GM21723 (cell line): Measurements from ENCODE around the gene IRS1.

Experiments
- ATAC-seq: cut with Tn5 transposase; IDR thresholded peaks from one replicate; pipeline ENCODE4 v1.9.1; 2021; ENCODE audit warnings: mild to moderate bottlenecking, moderate library complexity; ENCODE audit not compliant: unreplicated experiment

The IRS1 gene

DNA sequence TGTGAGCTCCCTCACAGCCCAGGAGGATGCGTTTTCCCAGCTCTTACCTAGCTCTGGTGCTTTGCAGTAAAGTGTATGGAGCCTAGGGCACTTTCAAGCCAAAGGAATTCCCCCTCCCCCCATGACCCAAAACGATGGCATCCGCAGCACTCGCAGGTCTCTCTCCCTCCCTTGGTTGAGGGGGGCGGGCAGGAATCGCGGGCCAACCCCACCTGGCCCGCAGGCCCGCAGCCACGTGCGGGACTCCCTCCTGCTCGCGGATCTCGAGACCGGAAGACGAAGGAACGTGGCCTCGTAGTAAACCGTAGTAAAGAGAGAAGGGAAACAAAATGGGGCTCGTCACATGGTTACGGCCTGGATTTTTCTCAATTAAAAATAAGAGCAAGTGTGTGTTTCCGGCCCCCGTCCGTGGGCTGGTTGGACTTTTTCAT, 8.5 kb downstream of the IRS1 start:
- ATAC-seq = peak; percentile 65

DNA sequence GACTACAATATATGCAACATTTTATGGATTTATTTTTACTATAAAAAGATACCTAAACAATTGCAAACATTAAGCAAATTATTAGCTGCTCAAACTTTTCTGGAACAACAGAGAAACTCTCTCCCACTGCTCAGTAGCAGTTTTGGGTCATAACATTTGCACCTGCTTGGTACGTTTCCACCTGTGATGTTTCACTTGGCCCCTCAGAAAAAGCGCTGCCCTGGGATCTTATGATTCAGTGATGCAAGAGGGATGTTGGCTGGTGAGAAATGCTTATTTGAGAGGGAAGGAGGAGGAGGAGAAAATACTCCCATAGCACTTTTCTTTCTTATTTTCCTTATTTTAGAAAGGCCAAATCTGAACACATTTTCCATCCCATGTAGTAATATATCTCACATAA, 9.2 kb downstream of the IRS1 start:
- ATAC-seq = no peak

DNA sequence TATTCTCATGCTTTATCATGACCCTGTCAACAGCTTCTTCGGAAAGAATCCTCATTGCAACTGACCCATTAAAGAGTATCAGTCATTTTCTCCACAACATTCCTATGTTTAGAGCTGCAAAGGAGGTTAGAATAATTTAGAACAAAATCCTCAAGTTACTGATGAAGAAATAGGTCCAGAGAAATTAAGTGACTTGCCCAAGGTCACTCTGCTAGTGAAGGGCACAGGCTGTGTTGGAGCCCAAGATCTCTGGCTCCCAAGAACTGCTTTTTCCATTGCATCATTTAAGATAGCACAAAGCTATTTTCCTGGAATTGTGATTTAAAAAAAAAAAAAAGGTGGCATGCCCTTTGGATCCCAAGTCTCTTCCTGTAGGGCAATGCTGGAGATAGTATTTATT, 9.6 kb downstream of the IRS1 start:
- no peak for ATAC-seq

- ATAC-seq = no peak
These were observed 10.6 kb downstream of the IRS1 start for GRCh38 chr2:226788881-226789490.

DNA sequence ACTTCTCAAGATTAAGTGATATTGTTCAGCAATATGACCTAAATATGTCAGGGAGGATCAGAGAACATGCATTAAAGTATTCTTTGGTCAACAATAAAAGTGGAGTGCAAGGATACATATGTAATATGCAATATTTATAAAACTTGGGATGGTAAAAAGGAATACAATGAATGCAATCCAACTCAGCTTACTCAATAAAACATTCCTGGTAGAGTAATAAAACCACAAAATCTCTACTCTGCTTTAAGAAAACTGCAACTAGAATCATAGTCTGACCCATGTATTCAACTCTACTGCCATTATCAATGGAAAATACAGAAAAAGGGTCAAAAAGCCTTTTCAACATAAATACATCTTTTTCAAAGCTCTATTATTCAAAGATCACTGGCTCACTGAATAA, 11.6 kb downstream of the IRS1 start:
- no peak for ATAC-seq

DNA sequence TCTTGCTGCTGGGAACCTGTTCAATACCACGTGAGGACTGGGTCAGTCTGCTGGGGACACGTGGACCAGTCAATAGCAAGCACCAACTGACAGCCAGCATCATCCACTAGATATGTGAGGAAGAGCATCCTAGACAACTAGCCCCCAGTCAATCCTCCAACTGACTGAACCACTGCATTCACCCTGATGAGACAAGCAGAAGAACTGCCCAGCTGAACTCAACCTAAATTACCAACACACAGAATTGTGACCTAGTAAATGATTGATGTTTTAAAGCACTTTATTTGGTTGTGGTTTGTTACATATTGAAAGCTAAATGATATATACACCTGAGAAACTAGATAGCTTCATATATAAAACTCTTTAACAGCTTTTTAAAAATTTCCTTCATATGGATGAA, 15.7 kb downstream of the IRS1 start:
- ATAC-seq = no peak

GRCh38 chr2:226782092-226782713, 17.4 kb downstream of the IRS1 start:
- ATAC-seq = no peak

- ATAC-seq = no peak
These were observed 19.2 kb downstream of the IRS1 start for GRCh38 chr2:226780431-226780830.

- no peak for ATAC-seq
These were observed 22.0 kb downstream of the IRS1 start for GRCh38 chr2:226777611-226778010.

DNA sequence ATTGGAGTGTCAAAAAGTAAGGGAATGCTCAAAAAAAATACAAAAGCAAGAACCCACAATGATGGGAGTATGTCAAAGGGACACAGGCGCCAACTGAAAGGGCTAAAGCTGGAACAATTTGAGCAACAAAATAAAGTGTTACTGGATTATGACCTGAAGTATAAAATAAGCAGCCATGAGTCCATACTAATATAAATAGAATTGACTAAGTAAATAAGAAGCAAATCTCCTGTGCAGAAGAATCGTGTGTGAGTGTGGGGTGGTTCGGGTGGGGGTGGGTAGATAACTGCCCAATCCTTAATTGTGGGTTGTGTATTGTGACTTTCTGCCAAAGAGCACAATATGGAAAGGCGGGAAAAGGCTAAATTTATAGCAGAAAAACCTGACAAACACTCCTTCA, 23.5 kb downstream of the IRS1 start:
- no peak for ATAC-seq

DNA sequence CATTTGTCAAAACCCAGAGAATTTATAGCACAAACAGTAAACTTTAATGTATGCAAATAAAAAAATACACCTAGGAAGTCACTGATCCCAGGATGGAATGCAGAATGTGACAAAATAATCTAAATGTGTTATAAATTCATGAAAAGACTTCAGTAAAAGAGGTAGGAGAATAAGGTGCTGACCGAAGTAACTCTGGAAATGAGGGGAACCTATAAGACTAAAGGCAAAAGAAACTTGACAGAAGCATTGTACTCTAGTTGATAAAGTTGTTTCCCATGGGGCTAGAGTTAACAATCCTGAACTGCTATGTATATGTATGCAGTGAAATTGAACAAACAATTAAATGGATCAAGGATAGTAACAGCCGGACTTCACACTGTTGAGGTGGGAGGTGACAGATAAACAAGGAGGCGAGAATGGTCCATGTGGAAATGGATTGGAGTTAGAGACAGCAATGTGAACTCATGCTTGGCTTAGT, 24.5 kb downstream of the IRS1 start:
- no peak for ATAC-seq

GRCh38 chr2:226773291-226773690, 26.3 kb downstream of the IRS1 start:
- peak; percentile 41 for ATAC-seq

DNA sequence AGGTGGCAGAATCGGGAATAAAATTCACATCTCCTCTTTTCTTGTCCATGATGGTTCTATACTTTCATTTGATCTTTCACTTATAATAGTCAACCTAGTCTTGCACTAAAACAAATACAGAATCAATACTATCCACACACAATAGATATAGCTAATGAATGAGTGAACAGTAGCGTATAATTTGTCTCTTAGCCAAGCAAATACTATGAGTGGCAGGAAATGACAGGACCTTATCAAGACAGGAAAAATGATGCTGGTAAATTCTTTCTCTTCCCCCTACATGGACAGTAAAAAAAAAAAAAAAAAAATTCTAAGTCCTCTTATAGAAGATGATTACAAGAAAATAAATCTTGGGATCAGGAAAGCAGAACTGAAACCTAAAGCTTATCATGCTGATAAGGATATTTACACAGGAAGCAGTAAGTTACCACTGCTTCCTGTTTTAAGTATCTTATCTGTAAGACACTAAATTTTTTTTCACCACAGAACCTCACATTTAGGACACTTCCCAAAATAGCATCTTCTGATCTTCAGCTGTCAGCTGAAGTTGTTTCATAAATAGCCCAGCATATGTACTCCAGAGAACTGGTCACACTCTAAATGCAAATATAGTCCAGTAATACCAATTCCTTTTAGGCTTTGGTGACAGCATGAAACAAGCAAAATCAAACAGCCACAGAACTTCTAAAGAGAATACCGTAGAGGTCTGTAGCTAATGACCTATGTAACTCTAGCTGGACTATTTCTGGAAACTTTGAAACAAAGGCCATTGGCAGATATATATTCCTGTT, 27.0 kb downstream of the IRS1 start:
- peak; percentile 99 for ATAC-seq

- no peak for ATAC-seq
These were observed 28.6 kb downstream of the IRS1 start for GRCh38 chr2:226771067-226771466.

- no peak for ATAC-seq
These were observed 32.4 kb downstream of the IRS1 start for GRCh38 chr2:226767056-226767813.

DNA sequence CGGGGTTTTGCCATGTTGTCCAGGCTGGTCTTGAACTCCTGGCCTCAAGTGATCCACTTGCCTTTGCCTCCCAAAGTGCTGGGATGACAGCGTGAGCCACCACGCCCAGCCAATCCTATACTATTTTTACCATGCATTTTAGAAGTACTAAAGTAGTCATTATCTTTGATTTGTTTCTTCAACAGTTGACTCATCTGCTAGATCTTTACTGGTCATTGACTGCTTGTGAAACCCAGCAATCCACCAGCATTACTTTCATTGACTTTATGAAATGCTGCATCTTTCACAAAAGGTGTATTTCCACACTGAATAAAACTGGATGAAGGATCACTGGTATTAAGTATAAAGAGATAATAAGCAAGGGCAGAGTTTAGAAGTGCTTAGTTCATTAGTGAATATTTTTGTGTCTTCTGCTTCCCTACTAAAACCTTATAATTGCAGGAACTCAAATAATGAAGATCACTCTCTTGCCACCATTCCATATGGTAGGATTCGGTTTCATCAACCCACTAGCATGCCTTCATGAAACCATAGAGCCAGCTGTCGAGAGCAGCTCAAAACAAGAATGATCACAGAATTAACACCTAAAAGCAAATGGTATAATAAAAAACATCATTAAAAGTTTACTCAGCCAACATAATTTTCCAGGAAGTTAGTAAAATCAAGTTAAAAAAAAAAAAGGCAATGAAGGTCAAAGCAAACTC, 33.1 kb downstream of the IRS1 start:
- ATAC-seq = no peak

GRCh38 chr2:226763320-226763719, 36.3 kb downstream of the IRS1 start:
- no peak for ATAC-seq

GRCh38 chr2:226761195-226761583, 38.4 kb downstream of the IRS1 start:
- no peak for ATAC-seq

DNA sequence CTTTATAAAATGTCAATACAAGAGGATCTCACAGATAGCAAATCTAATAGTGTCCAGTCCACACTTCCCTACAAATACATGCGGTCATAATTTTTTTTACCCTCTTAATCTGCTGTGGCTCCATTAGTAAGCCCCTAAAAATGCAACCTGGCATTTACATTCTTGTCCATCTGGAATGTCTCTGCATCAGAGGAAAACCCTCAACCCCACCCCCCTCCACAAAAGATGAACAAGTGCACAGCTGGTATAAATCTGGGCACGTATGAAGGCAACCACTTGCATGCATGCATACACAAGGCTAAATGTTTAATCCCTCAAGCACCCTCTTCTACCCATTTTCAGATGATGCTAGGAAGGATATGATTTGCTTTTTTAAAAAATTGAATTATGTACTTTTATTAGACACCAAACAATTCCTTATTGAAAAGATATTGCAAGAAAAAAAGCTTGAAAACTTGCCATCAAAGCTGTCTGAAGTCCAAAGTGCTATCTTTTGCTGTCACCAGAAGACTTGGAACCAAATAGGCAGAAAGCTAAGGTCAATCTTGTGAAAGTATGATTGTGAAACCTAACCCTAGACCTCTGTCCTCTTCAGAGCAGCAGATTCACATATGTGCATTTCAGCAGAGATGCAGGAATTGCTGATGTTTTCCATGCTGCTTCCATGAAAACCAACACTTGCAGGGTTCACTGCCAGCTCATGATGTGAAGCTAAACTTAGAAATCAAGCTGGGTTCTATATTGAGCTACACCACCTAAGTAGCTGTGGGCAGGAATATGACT, 39.0 kb downstream of the IRS1 start:
- no peak for ATAC-seq

DNA sequence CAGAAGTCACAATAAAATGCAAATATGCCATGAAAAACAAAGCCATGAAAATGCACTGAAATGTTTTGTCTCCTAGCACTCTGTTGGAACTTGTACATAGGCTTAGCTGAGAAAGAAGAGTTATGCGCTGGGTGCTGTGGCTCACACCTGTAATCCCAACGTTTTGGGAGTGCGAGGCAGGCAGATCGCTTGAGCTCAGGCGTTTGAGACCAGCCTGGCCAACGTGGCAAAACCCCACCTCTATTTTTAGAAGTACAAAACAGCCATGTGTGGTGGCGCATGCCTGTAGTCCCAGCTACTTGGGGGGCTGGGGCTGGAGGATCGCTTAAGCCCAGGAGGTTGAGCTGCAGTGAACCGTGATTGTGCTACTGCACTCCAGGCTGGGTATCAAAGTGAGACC, 39.9 kb downstream of the IRS1 start:
- ATAC-seq = no peak
